IMR-90 (cell line): ENCODE data around the gene RAD21L1. TPM values are rescaled to one million over a fixed set of nuclear protein-coding genes. Genes with fewer than 3 reads are reported as not detected.

Experiments
- ATAC-seq: fragments of 200-7000 bp; cut with Tn5 transposase; 2 replicates; pipeline ENCODE4 v1.9.1; 2020; ENCODE audit warnings: low read depth, mild to moderate bottlenecking, moderate library complexity
- BruUV-seq: library from RNA; stranded (reverse); fragments of 400-500 nt; replicated peaks from 2 replicates; lab custom pipeline; 2021; lab: Mats Ljungman, UMichigan
- CTCF ChIA-PET: fragments of 300-600 bp; formaldehyde crosslinking; extraction: SDS; loops from one replicate; lab custom pipeline; 2021; ENCODE audit warnings: antibody characterized with exemption; lab: Yijun Ruan, JAX
- POLR2A ChIA-PET: fragments of 300-600 bp; sonication (Branson Sonifier 250); formaldehyde crosslinking; loops from one replicate; lab custom pipeline; 2022; ENCODE audit warnings: antibody characterized with exemption; ENCODE audit not compliant: unreplicated experiment; lab: Charles Lee
- DNase-seq: peaks from one replicate; pipeline ENCODE4 v3.0.0; 2013
- H2AFZ ChIP-seq: replicated peaks from 2 replicates; pipeline ENCODE3; 2013; ENCODE audit warnings: low read length, mild to moderate bottlenecking; ENCODE audit not compliant: poor library complexity
- H2AK5ac ChIP-seq: 2 replicates; pipeline ENCODE4 v1.6.1; 2013; ENCODE audit warnings: low read depth, low read length, inconsistent platforms
- H2AK9ac ChIP-seq: replicated peaks from 2 replicates; pipeline ENCODE3; 2013; ENCODE audit warnings: mild to moderate bottlenecking, low read depth, low read length, moderate library complexity; ENCODE audit not compliant: poor library complexity
- H2BK120ac ChIP-seq: 2 replicates; pipeline ENCODE4 v1.6.1; 2013; ENCODE audit warnings: low read depth, low read length, inconsistent platforms
- H2BK15ac ChIP-seq: 3 replicates; pipeline ENCODE4 v1.6.1; 2013; ENCODE audit warnings: low read depth, low read length, inconsistent platforms
- H2BK20ac ChIP-seq: 2 replicates; pipeline ENCODE4 v1.6.1; 2013; ENCODE audit warnings: low read depth, mild to moderate bottlenecking, inconsistent platforms, low read length, moderate library complexity
- H2BK5ac ChIP-seq: 2 replicates; pipeline ENCODE4 v1.6.1; 2013; ENCODE audit warnings: mild to moderate bottlenecking, low read depth, low read length, inconsistent platforms; ENCODE audit not compliant: poor library complexity, severe bottlenecking
- H3K14ac ChIP-seq: replicated peaks from 2 replicates; pipeline ENCODE4 v1.6.1; 2013; ENCODE audit warnings: low read depth, low read length, inconsistent platforms
- H3K18ac ChIP-seq: 2 replicates; pipeline ENCODE4 v1.6.1; 2013; ENCODE audit warnings: low read depth, low read length, control low read depth
- H3K23ac ChIP-seq: 2 replicates; pipeline ENCODE4 v1.6.1; 2013; ENCODE audit warnings: low read depth, low read length, inconsistent platforms
- H3K27ac ChIP-seq: 2 replicates; pipeline ENCODE4 v1.5.1; 2013; ENCODE audit warnings: mild to moderate bottlenecking, control low read depth, low read length; ENCODE audit not compliant: insufficient read depth
- H3K27me3 ChIP-seq: 2 replicates; pipeline ENCODE4 v1.6.1; 2013; ENCODE audit warnings: low read length; ENCODE audit not compliant: control insufficient read depth, insufficient read depth
- H3K36me3 ChIP-seq: 2 replicates; pipeline ENCODE4 v1.6.1; 2013; ENCODE audit warnings: low read length, mixed read lengths; ENCODE audit not compliant: control insufficient read depth, insufficient read depth
- H3K4ac ChIP-seq: 2 replicates; pipeline ENCODE4 v1.6.1; 2013; ENCODE audit warnings: low read depth, low read length, inconsistent platforms
- H3K4me1 ChIP-seq: 2 replicates; pipeline ENCODE4 v1.6.1; 2013; ENCODE audit warnings: low read length, mixed read lengths; ENCODE audit not compliant: control insufficient read depth, insufficient read depth
- H3K4me2 ChIP-seq: 2 replicates; pipeline ENCODE4 v1.6.1; 2013; ENCODE audit warnings: low read depth, mild to moderate bottlenecking, control low read depth, low read length, moderate library complexity
- H3K4me3 ChIP-seq: 2 replicates; pipeline ENCODE4 v1.5.1; 2013; ENCODE audit warnings: low read depth, mild to moderate bottlenecking, control low read depth, low read length, moderate library complexity; ENCODE audit not compliant: insufficient read depth
- H3K56ac ChIP-seq: 2 replicates; pipeline ENCODE4 v1.6.1; 2013; ENCODE audit warnings: low read length, inconsistent platforms; ENCODE audit not compliant: insufficient read depth; ENCODE audit errors: extremely low read depth
- H3K79me1 ChIP-seq, 2 experiments: 2 replicates each; pipeline ENCODE4 v1.6.1; 2013; ENCODE audit warnings: low read length in 2 of 2, inconsistent platforms in 1 of 2, low read depth in 1 of 2
- H3K9ac ChIP-seq: 2 replicates; pipeline ENCODE4 v1.6.1; 2013; ENCODE audit warnings: low read depth, low read length, control low read depth
- H3K9me1 ChIP-seq: 2 replicates; pipeline ENCODE4 v1.6.1; 2013; ENCODE audit warnings: low read length, inconsistent platforms; ENCODE audit not compliant: insufficient read depth
- H3K9me3 ChIP-seq: 2 replicates; pipeline ENCODE4 v1.6.1; 2013; ENCODE audit warnings: low read length; ENCODE audit not compliant: control insufficient read depth, insufficient read depth
- H4K20me1 ChIP-seq: 2 replicates; pipeline ENCODE4 v1.6.1; 2013; ENCODE audit warnings: low read length, inconsistent platforms; ENCODE audit not compliant: insufficient read depth
- H4K5ac ChIP-seq: 2 replicates; pipeline ENCODE4 v1.6.1; 2013; ENCODE audit warnings: mild to moderate bottlenecking, low read depth, low read length, control low read depth
- H4K8ac ChIP-seq, 2 experiments: 2 replicates each; pipeline ENCODE4 v1.6.1; 2013; ENCODE audit warnings: low read depth in 2 of 2, low read length in 2 of 2, control low read depth in 1 of 2, inconsistent platforms in 1 of 2
- H4K91ac ChIP-seq: 2 replicates; pipeline ENCODE4 v1.6.1; 2013; ENCODE audit warnings: low read depth, low read length, inconsistent platforms; ENCODE audit not compliant: insufficient read depth
- CHD1 ChIP-seq: IDR thresholded peaks from 2 replicates; pipeline ENCODE4 v1.6.1; 2012; ENCODE audit warnings: low read depth, low read length, improper control_type of control experiment
- FOS ChIP-seq: fragments of 150-350 bp; IDR thresholded peaks from 2 replicates; pipeline ENCODE4 v1.6.1; 2016; ENCODE audit warnings: low read depth, low read length
- MAZ ChIP-seq: IDR thresholded peaks from 2 replicates; pipeline ENCODE4 v1.6.1; 2012; ENCODE audit warnings: low read depth, mild to moderate bottlenecking, low read length, improper control_type of control experiment, moderate library complexity, borderline replicate concordance
- MXI1 ChIP-seq: IDR thresholded peaks from 2 replicates; pipeline ENCODE4 v1.6.1; 2012; ENCODE audit warnings: low read depth, mild to moderate bottlenecking, low read length, moderate library complexity, borderline replicate concordance
- RAD21 ChIP-seq: IDR thresholded peaks from 2 replicates; pipeline ENCODE4 v1.6.1; 2012; ENCODE audit warnings: low read length, improper control_type of control experiment
- SMC3 ChIP-seq: fragments of 150-350 bp; IDR thresholded peaks from 2 replicates; pipeline ENCODE4 v1.6.1; 2016; ENCODE audit warnings: low read depth, mild to moderate bottlenecking, antibody characterized with exemption, low read length, moderate library complexity
- WGBS, 2 experiments: methylation state at CpG; one replicate each; pipeline versions ENCODE4 v1.1.5 to v1.1.7; 2013; ENCODE audit warnings: missing lambda C conversion rate in 2 of 2; ENCODE audit not compliant: insufficient read length in 1 of 2; ENCODE audit errors: extremely low coverage in 2 of 2; 5-methylcytosine and 5-hydroxymethylcytosine counted together
- dilution Hi-C: fragments of 300-500 bp; cut with HindIII; formaldehyde crosslinking; loops from one replicate; pipeline ENCODE4 v1.14.3; 2018; ENCODE audit warnings: low sequenced_read_pairs; ENCODE audit not compliant: unreplicated experiment
- in situ Hi-C: fragments of 300-500 bp; cut with MboI; formaldehyde crosslinking; loops from 3 replicates; pipeline ENCODE4 v1.14.3; 2019; ENCODE audit warnings: low sequenced_read_pairs, inconsistent platforms, mixed read lengths
- intact Hi-C: fragments of 100-400 bp; cut with micrococcal nuclease; formaldehyde crosslinking; loops from 2 replicates; pipeline ENCODE4 v1.10.0; 2022
- polyA plus RNA-seq, 3 experiments: library from polyadenylated mRNA; depleted of rRNA; stranded (reverse); fragments of >200 nt; gene quantifications; 2 replicates each; pipeline ENCODE4 v1.2.3, GENCODE V29; 2012; ENCODE audit warnings: low replicate concordance in 1 of 3
- total RNA-seq: library from RNA; depleted of rRNA; stranded (reverse); fragments of >200 nt; gene quantifications from 2 replicates; pipeline ENCODE4 v1.2.3, GENCODE V29; 2012

Gene RAD21L1
- total and polyA plus RNA-seq, 2 of the 4 experiments (the other 2 are of a cell fraction), result not detected

DNA sequence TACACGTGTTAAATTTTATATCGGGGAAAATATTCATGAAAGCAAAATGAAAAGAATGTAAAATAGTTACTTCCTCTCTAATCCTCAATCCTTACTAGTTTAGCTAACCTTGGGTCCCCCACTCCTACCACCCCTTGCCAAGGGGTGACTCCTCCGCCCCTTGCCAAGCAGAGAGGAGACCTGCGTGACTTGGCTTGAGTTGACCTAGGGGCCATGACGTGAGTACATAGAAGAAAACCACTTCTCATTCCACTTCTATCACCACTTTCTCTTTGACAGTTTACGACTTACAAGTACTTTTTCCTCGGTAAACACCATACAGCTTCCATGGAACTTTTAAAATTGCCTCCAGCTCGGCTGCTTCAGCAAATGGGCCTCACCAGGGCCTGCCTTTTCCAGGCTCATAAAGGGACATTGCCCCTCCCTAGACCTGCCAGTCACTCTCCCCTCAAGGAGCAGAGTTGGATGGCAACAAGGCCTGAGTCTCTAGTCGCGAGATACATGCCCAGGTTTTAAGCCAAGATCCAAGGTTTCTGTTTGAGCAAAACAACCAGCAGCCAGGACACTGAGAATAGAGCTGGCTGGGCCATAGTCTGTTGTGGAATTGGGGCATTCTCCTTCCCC lies 73.2 kb downstream of the RAD21L1 start:
- Histone ChIP-seq H3K9me3 (no peaks in the 10 kb centered on the region), H2AK5ac (no peak overlapping the region; the same call in 1 of the 2 replicates), H4K8ac (no peak overlapping the region), H3K18ac (no peak overlapping the region), H3K36me3 (peaks cover 4% of the 10 kb centered on the region; the same call in 1 of the 2 replicates), H3K27me3 (no peaks in the 10 kb centered on the region), H3K9me1 (peaks cover 33% of the 10 kb centered on the region), H2AFZ (no peak overlapping the region), H3K4me2 (no peak overlapping the region), H2AK9ac (no peak overlapping the region), H3K4me1 (peaks cover 8% of the 10 kb centered on the region), H4K5ac (no peak overlapping the region), H2BK15ac (no peak overlapping the region), H3K79me1 (peaks cover 0 to 10% of the 10 kb centered on the region in 2 experiments; a peak in 1 of 4 replicates), H4K91ac (no peak overlapping the region), H2BK120ac (no peak overlapping the region), H3K56ac (no peak overlapping the region), H3K4me3 (no peak overlapping the region), H3K4ac (no peak overlapping the region), H2BK20ac (no peak overlapping the region), H3K27ac (no peak overlapping the region), H3K14ac (no peak overlapping the region), H3K23ac (no peak overlapping the region), H2BK5ac (no peak overlapping the region), H3K9ac (no peak overlapping the region), H4K20me1 (peaks cover 2% of the 10 kb centered on the region; the same call in 1 of the 2 replicates)
- ATAC-seq, result no peak
- intact Hi-C loops, result no loop called here
- in situ Hi-C loops, result no loop called here
- ChIA-PET CTCF (interaction anchor here (0.6 kb wide), 1 partner anchor 73 kb away, joined by 3 read pairs; the partner anchor contains the start of gene RAD21L1), POLR2A (no interaction called here)
- no peak for DNase-seq
- 73% methylated on average over 8 of the region's 10 CpGs; no CpG with 5 or more reads in 1 of the 2 experiments for WGBS, 2 experiments
- dilution Hi-C loops, result no loop called here
- TF ChIP-seq FOS (no peak), SMC3 (no peak), CHD1 (no peak), MXI1 (no peak), RAD21 (no peak), MAZ (no peak)
- BruUV-seq, result no TSS peak
